Esophagus muscularis mucosa (tissue), 4 donors: Measurements from ENCODE around the gene KCTD16. TPM values are rescaled to one million over a fixed set of nuclear protein-coding genes. Genes with fewer than 3 reads are reported as not detected.

ENCODE experiments used
- DNase-seq: peaks from one replicate; pipeline ENCODE4 v3.0.0-alpha.2; 2017; ENCODE audit errors: extremely low spot score
- H3K27ac ChIP-seq, 4 donors: fragments of 200-600 bp; sonication (generic); replicated peaks in 1 of 4; 1 replicate in 3 of 4; 2 replicates in 1 of 4; pipeline ENCODE4 v1.5.1; 2016 to 2019; ENCODE audit warnings: mild to moderate bottlenecking in 1 of 4
- H3K27me3 ChIP-seq, 4 donors: fragments of 200-600 bp; sonication (generic); one replicate each; pipeline versions ENCODE4 v1.5.1 to v1.6.0; 2016 to 2019
- H3K36me3 ChIP-seq, 4 donors: fragments of 200-600 bp; sonication (generic); one replicate each; pipeline ENCODE4 v1.5.1; 2016 to 2019
- H3K4me1 ChIP-seq, 4 donors: fragments of 200-600 bp; sonication (generic); one replicate each; pipeline ENCODE4 v1.5.1; 2016 to 2019
- H3K4me3 ChIP-seq, 4 donors: fragments of 200-600 bp; sonication (generic); 1 replicate in 2 of 4; 2 replicates in 2 of 4; pipeline ENCODE4 v1.5.1; 2016 to 2019; ENCODE audit warnings: mild to moderate bottlenecking in 4 of 4, moderate library complexity in 1 of 4
- H3K9me3 ChIP-seq, 4 donors: fragments of 200-600 bp; sonication (generic); 1 replicate in 3 of 4; 2 replicates in 1 of 4; pipeline ENCODE4 v1.5.1; 2016 to 2019
- CTCF ChIP-seq, 3 experiments: fragments of 200-600 bp in 2 of 3; fragments of 450-650 bp in 1 of 3; sonication (generic) in 2 of 3; IDR thresholded peaks; one replicate each; pipeline ENCODE4 v1.5.1; 2017 to 2019; ENCODE audit warnings: antibody characterized with exemption in 3 of 3, mild to moderate bottlenecking in 2 of 3, moderate library complexity in 1 of 3
- EP300 ChIP-seq: sonication (generic); formaldehyde crosslinking; IDR thresholded peaks from one replicate; pipeline ENCODE4 v1.6.1; 2017; ENCODE audit warnings: antibody characterized with exemption
- POLR2A ChIP-seq: fragments of 450-650 bp; IDR thresholded peaks from one replicate; pipeline ENCODE4 v1.6.1; 2017; ENCODE audit warnings: antibody characterized with exemption, moderate library complexity, mild to moderate bottlenecking, low read depth
- POLR2AphosphoS5 ChIP-seq, 2 donors: sonication (generic); formaldehyde crosslinking; IDR thresholded peaks; one replicate each; pipeline ENCODE4 v1.6.1; 2017; ENCODE audit warnings: antibody characterized with exemption in 2 of 2
- WGBS: methylation state at CpG from one replicate; pipeline ENCODE4 v1.1.5; 2018; 5-methylcytosine and 5-hydroxymethylcytosine counted together
- intact Hi-C: fragments of 100-400 bp; cut with DNase I; formaldehyde crosslinking; loops from one replicate; pipeline ENCODE4 v1.15.1; 2023
- total RNA-seq, 4 donors: library from RNA; depleted of rRNA; stranded (reverse); fragments of >200 nt; gene quantifications; one replicate each; pipeline versions ENCODE4 v1.1.0 to v1.2.1, GENCODE V29; 2016

Gene KCTD16
- total RNA-seq, 4 donors from 2014 or later: under 0.01 to 0.11 (median under 0.01) TPM; not detected in 1

DNA sequence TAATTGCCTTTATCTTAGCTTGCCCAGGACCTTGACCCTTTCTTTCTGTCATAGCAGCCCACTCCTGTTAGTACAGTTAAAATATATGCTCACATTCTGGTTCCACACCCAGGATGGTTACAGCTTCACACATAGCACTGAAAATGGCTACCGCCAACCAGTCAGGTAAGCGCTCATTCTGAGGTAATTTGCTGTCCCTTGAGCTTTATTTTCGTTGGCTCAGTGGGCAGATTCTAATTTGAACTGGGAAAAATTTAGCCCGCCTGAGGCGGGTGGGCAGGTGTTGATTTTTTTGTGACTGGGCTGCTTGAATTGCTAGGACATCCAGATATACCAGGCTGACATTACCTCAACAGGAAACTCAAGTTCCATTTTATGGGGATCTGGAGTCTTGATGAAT is 137.5 kb downstream of the KCTD16 start:
- Histone ChIP-seq H3K27me3 (no peaks in the 10 kb centered on the region), H3K27ac (no peak overlapping the region), H3K9me3 (no peaks in the 10 kb centered on the region), H3K4me3 (no peak overlapping the region), H3K36me3 (no peaks in the 10 kb centered on the region), H3K4me1 (peaks cover 0 to 9% (median 3%) of the 10 kb centered on the region in 4 donors)
- intact Hi-C loops: no loop called here
- TF ChIP-seq POLR2AphosphoS5 (IDR thresholded peaks at IDR 0.05) (no peak), POLR2A (no peak), EP300 (no peak), CTCF (IDR thresholded peaks at IDR 0.05) (no peak)
- 94% methylated on average over 5 of the region's 5 CpGs for WGBS
- DNase-seq: no peak

GRCh38 chr5:144308906-144309670 is 138.4 kb downstream of the KCTD16 start:
- Histone ChIP-seq H3K27ac (no peak overlapping the region), H3K27me3 (no peaks in the 10 kb centered on the region), H3K9me3 (no peaks in the 10 kb centered on the region), H3K36me3 (no peaks in the 10 kb centered on the region), H3K4me1 (peaks cover 0 to 9% (median 3%) of the 10 kb centered on the region in 4 donors), H3K4me3 (no peak overlapping the region)
- DNase-seq: no peak
- WGBS: 52% methylated on average over 5 of the region's 5 CpGs
- TF ChIP-seq POLR2AphosphoS5 (IDR thresholded peaks at IDR 0.05): no peak
- TF ChIP-seq POLR2A: no peak
- TF ChIP-seq EP300: no peak
- no peak for TF ChIP-seq CTCF (IDR thresholded peaks at IDR 0.05)
- intact Hi-C loops: no loop called here

DNA sequence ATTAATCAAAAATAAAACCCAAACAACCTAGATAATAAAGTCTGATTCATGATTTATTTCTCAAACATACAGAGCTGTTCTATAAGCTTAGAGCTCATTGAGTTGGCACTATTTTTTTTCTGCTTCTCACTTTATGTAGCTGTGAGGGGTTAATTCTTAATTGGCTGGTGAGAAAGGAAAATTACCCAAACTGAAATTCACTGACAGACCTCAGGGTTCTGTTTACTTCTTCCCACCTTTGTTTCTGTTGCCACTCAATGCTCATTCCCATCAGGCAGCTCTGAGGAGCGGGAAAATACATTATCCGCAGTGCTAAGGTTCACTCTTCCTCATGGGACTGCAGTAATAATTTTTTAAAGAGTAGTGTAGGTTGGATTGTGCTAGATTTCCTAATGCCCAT is 139.9 kb downstream of the KCTD16 start:
- TF ChIP-seq POLR2AphosphoS5 (IDR thresholded peaks at IDR 0.05) (no peak), CTCF (IDR thresholded peaks at IDR 0.05) (no peak), POLR2A (no peak), EP300 (no peak)
- H3K27ac ChIP-seq: no peak overlapping the region
- peaks cover 0 to 9% (median 3%) of the 10 kb centered on the region in 4 donors for H3K4me1 ChIP-seq
- 92% methylated on average over 2 of the region's 2 CpGs for WGBS
- no peaks in the 10 kb centered on the region for H3K36me3 ChIP-seq
- intact Hi-C loops: no loop called here
- no peak for DNase-seq
- H3K4me3 ChIP-seq: no peak overlapping the region
- H3K9me3 ChIP-seq: no peaks in the 10 kb centered on the region
- H3K27me3 ChIP-seq: no peaks in the 10 kb centered on the region

DNA sequence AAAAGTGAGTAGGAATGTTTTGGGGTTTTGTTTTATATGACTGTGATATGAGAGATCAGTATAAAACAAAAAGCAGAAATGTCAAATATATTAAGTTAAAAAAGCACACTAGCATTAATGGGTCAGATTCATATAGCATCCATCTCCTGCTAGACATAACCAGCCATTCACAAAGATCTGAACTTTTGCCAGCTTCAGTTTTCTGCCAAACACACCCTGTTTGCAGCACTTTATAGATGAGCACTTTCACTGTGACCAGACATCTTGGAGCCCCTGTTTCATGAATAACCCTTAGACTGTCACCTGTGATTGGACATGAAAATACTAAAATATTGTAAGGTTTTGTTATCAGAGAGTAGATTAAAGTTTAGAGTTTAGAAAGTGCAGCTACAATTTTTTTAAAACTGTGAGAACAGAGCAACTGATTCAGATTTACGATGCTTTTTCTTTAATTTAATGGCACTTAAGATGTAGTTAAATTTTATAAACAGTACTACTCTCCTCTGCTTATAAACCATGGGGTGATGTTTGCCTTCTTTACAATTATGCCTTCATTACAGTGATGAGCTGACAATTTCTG is 142.6 kb downstream of the KCTD16 start:
- no peak for DNase-seq
- no peaks in the 10 kb centered on the region for H3K36me3 ChIP-seq
- TF ChIP-seq CTCF (IDR thresholded peaks at IDR 0.05): no peak
- 64% methylated on average over 1 of the region's 1 CpG for WGBS
- intact Hi-C loops: no loop called here
- peaks cover 0 to 7% (median 0%) of the 10 kb centered on the region in 4 donors for H3K27me3 ChIP-seq
- no peak overlapping the region for H3K4me3 ChIP-seq
- H3K9me3 ChIP-seq: no peaks in the 10 kb centered on the region
- no peak overlapping the region for H3K27ac ChIP-seq
- peaks cover 0 to 9% (median 3%) of the 10 kb centered on the region in 4 donors for H3K4me1 ChIP-seq
